Mesenchymal stem cell (in vitro differentiated cells and primary cell): ENCODE measurements around the gene VCAN.

Experiments
- DNase-seq: peaks from one replicate; pipeline ENCODE4 v3.0.0-alpha.2; 2013
- H2AFZ ChIP-seq: one replicate; pipeline ENCODE4 v1.6.1; 2013; ENCODE audit warnings: low read depth, mild to moderate bottlenecking, control low read depth, inconsistent platforms, low read length, moderate library complexity
- H2AK5ac ChIP-seq: 2 replicates; pipeline ENCODE4 v1.6.1; 2013; ENCODE audit warnings: low read length, moderate library complexity, mild to moderate bottlenecking, inconsistent platforms; ENCODE audit not compliant: severe bottlenecking
- H2BK120ac ChIP-seq: one replicate; pipeline ENCODE4 v1.6.1; 2013; ENCODE audit warnings: low read depth, mild to moderate bottlenecking, inconsistent platforms, low read length, moderate library complexity
- H2BK12ac ChIP-seq, 2 experiments: one replicate each; pipeline ENCODE4 v1.6.1; 2013; ENCODE audit warnings: inconsistent platforms in 2 of 2, low read length in 2 of 2, mild to moderate bottlenecking in 2 of 2, moderate library complexity in 2 of 2, control low read depth in 1 of 2
- H2BK15ac ChIP-seq: one replicate; pipeline ENCODE4 v1.6.1; 2013; ENCODE audit warnings: mild to moderate bottlenecking, low read depth, inconsistent platforms; ENCODE audit not compliant: poor library complexity, severe bottlenecking
- H2BK5ac ChIP-seq: 2 replicates; pipeline ENCODE4 v1.6.1; 2013; ENCODE audit warnings: low read depth, mild to moderate bottlenecking, low read length, control low read depth, inconsistent platforms; ENCODE audit not compliant: poor library complexity, severe bottlenecking
- H3K14ac ChIP-seq, 2 experiments: one replicate each; pipeline ENCODE4 v1.6.1; 2013; ENCODE audit warnings: inconsistent platforms in 2 of 2, low read length in 2 of 2, control low read depth in 1 of 2, mild to moderate bottlenecking in 1 of 2, moderate library complexity in 1 of 2
- H3K18ac ChIP-seq, 2 experiments: one replicate each; pipeline ENCODE4 v1.6.1; 2013; ENCODE audit warnings: inconsistent platforms in 2 of 2, low read length in 2 of 2, control low read depth in 1 of 2, low read depth in 1 of 2, mild to moderate bottlenecking in 1 of 2
- H3K23ac ChIP-seq, 2 experiments: one replicate each; pipeline ENCODE4 v1.6.1; 2013; ENCODE audit warnings: inconsistent platforms in 2 of 2, low read length in 2 of 2, mild to moderate bottlenecking in 2 of 2, moderate library complexity in 2 of 2, control low read depth in 1 of 2
- H3K27ac ChIP-seq: 2 replicates; pipeline ENCODE4 v1.5.1; 2013; ENCODE audit warnings: mild to moderate bottlenecking, moderate library complexity, low read length, control low read depth, inconsistent platforms; ENCODE audit not compliant: poor library complexity, severe bottlenecking
- H3K27me3 ChIP-seq, 2 experiments: 2 replicates each; pipeline versions ENCODE4 v1.6.1 to v1.7.0; 2013; ENCODE audit warnings: low read length in 2 of 2, mild to moderate bottlenecking in 2 of 2, moderate library complexity in 2 of 2, control low read depth in 1 of 2, inconsistent platforms in 1 of 2; ENCODE audit not compliant: control insufficient read depth in 1 of 2, insufficient read depth in 1 of 2
- H3K36me3 ChIP-seq, 2 experiments: 2 replicates each; pipeline versions ENCODE4 v1.6.1 to v1.7.0; 2013; ENCODE audit warnings: low read length in 2 of 2, control low read depth in 1 of 2, inconsistent platforms in 1 of 2, low read depth in 1 of 2, mild to moderate bottlenecking in 1 of 2; ENCODE audit not compliant: insufficient read depth in 2 of 2, control insufficient read depth in 1 of 2
- H3K4ac ChIP-seq, 2 experiments: one replicate each; pipeline ENCODE4 v1.6.1; 2013; ENCODE audit warnings: inconsistent platforms in 2 of 2, low read length in 2 of 2, mild to moderate bottlenecking in 2 of 2, moderate library complexity in 2 of 2, control low read depth in 1 of 2, low read depth in 1 of 2
- H3K4me1 ChIP-seq: 2 replicates; pipeline ENCODE4 v1.6.1; 2013; ENCODE audit warnings: low read depth, low read length, control low read depth; ENCODE audit not compliant: control insufficient read depth, insufficient read depth
- H3K4me2 ChIP-seq: 2 replicates; pipeline ENCODE4 v1.6.1; 2013; ENCODE audit warnings: low read length, mild to moderate bottlenecking, inconsistent platforms; ENCODE audit not compliant: poor library complexity, severe bottlenecking
- H3K4me3 ChIP-seq, 2 experiments: 2 replicates each; pipeline versions ENCODE4 v1.5.1 to v1.7.0; 2013; ENCODE audit warnings: low read length in 2 of 2, mild to moderate bottlenecking in 2 of 2, control low read depth in 1 of 2, low read depth in 1 of 2; ENCODE audit not compliant: insufficient read depth in 1 of 2
- H3K79me1 ChIP-seq: replicated peaks from 2 replicates; pipeline ENCODE4 v1.6.1; 2013; ENCODE audit warnings: mild to moderate bottlenecking, control low read depth, low read length, inconsistent platforms; ENCODE audit not compliant: poor library complexity, severe bottlenecking
- H3K9ac ChIP-seq: 2 replicates; pipeline ENCODE4 v1.7.0; 2013; ENCODE audit warnings: mild to moderate bottlenecking, low read length, moderate library complexity
- H3K9me3 ChIP-seq: 2 replicates; pipeline ENCODE4 v1.7.0; 2013; ENCODE audit warnings: mild to moderate bottlenecking, low read length; ENCODE audit not compliant: control insufficient read depth
- H4K8ac ChIP-seq: one replicate; pipeline ENCODE4 v1.6.1; 2013; ENCODE audit warnings: inconsistent platforms, mild to moderate bottlenecking, low read length, moderate library complexity
- H4K91ac ChIP-seq: one replicate; pipeline ENCODE4 v1.6.1; 2013; ENCODE audit warnings: mild to moderate bottlenecking, low read length, inconsistent platforms
- WGBS: methylation state at CpG from one replicate; pipeline ENCODE4 v1.1.7; 2013; ENCODE audit warnings: mixed read lengths; 5-methylcytosine and 5-hydroxymethylcytosine counted together

VCAN gene

GRCh38 chr5:83570916-83571315, 99.4 kb downstream of the VCAN start:
- no peak overlapping the region for H2BK12ac ChIP-seq
- H2BK120ac ChIP-seq: no peak overlapping the region
- no peak overlapping the region for H2BK5ac ChIP-seq
- peaks cover 7% of the 10 kb centered on the region for H3K79me1 ChIP-seq
- H2BK15ac ChIP-seq: no peak overlapping the region
- no peak overlapping the region for H3K4me3 ChIP-seq
- H3K36me3 ChIP-seq: peaks cover 6 to 79% of the 10 kb centered on the region in 2 experiments
- no peak overlapping the region for H4K8ac ChIP-seq
- no peak overlapping the region for H4K91ac ChIP-seq
- peak; percentile 30 for DNase-seq
- no peaks in the 10 kb centered on the region for H3K4me1 ChIP-seq
- H3K14ac ChIP-seq: no peak overlapping the region
- H2AFZ ChIP-seq: no peak overlapping the region
- no peak overlapping the region for H2AK5ac ChIP-seq
- no peak overlapping the region for H3K18ac ChIP-seq
- WGBS: no CpG with 5 or more reads among the region's 2 CpGs
- no peak overlapping the region for H3K4ac ChIP-seq
- no peak overlapping the region for H3K27ac ChIP-seq
- H3K4me2 ChIP-seq: no peak overlapping the region
- H3K23ac ChIP-seq: no peak overlapping the region
- H3K9ac ChIP-seq: no peak overlapping the region
- no peaks in the 10 kb centered on the region for H3K27me3 ChIP-seq
- no peaks in the 10 kb centered on the region for H3K9me3 ChIP-seq

GRCh38 chr5:83572271-83572670, 100.7 kb downstream of the VCAN start:
- Histone ChIP-seq H3K23ac (no peak overlapping the region), H3K18ac (no peak overlapping the region), H2BK15ac (no peak overlapping the region), H3K9me3 (peaks cover 5% of the 10 kb centered on the region), H3K4me2 (no peak overlapping the region), H2AFZ (no peak overlapping the region), H3K4ac (no peak overlapping the region), H3K4me1 (no peaks in the 10 kb centered on the region), H2BK5ac (no peak overlapping the region), H3K79me1 (peaks cover 8% of the 10 kb centered on the region), H3K36me3 (peaks cover 4 to 80% of the 10 kb centered on the region in 2 experiments), H2AK5ac (no peak overlapping the region), H3K27ac (no peak overlapping the region), H2BK12ac (no peak overlapping the region), H3K4me3 (no peak overlapping the region), H4K91ac (no peak overlapping the region), H3K27me3 (no peaks in the 10 kb centered on the region), H2BK120ac (no peak overlapping the region), H4K8ac (no peak overlapping the region), H3K9ac (no peak overlapping the region), H3K14ac (no peak overlapping the region)
- 90% methylated on average over 2 of the region's 5 CpGs for WGBS
- DNase-seq: no peak

GRCh38 chr5:83576341-83576740, 104.8 kb downstream of the VCAN start:
- H3K4ac ChIP-seq: no peak overlapping the region
- H3K18ac ChIP-seq: no peak overlapping the region
- no peak overlapping the region for H4K8ac ChIP-seq
- peaks cover 5% of the 10 kb centered on the region for H3K9me3 ChIP-seq
- H2AK5ac ChIP-seq: no peak overlapping the region
- H2BK5ac ChIP-seq: no peak overlapping the region
- H3K79me1 ChIP-seq: peaks cover 9% of the 10 kb centered on the region
- WGBS: 19% methylated on average over 2 of the region's 2 CpGs
- H3K4me2 ChIP-seq: no peak overlapping the region
- H3K27ac ChIP-seq: no peak overlapping the region
- H3K9ac ChIP-seq: no peak overlapping the region
- peaks cover 10 to 91% of the 10 kb centered on the region in 2 experiments for H3K36me3 ChIP-seq
- no peak overlapping the region for H4K91ac ChIP-seq
- no peak overlapping the region for H2BK15ac ChIP-seq
- no peak overlapping the region for H2AFZ ChIP-seq
- H3K27me3 ChIP-seq: no peaks in the 10 kb centered on the region
- no peak overlapping the region for H2BK120ac ChIP-seq
- H3K4me1 ChIP-seq: no peaks in the 10 kb centered on the region
- no peak overlapping the region for H3K14ac ChIP-seq
- H3K4me3 ChIP-seq: no peak overlapping the region
- H2BK12ac ChIP-seq: no peak overlapping the region
- H3K23ac ChIP-seq: no peak overlapping the region
- DNase-seq: peak; percentile 35

- Histone ChIP-seq H2BK15ac (no peak overlapping the region), H2BK120ac (no peak overlapping the region), H3K23ac (no peak overlapping the region), H3K4ac (no peak overlapping the region), H3K9ac (no peak overlapping the region), H3K18ac (no peak overlapping the region), H2AK5ac (no peak overlapping the region), H3K4me3 (no peak overlapping the region), H2BK12ac (no peak overlapping the region), H2BK5ac (no peak overlapping the region), H3K27me3 (no peaks in the 10 kb centered on the region), H2AFZ (no peak overlapping the region), H3K4me1 (no peaks in the 10 kb centered on the region), H3K36me3 (peaks cover 10 to 91% of the 10 kb centered on the region in 2 experiments), H4K91ac (no peak overlapping the region), H3K4me2 (no peak overlapping the region), H4K8ac (no peak overlapping the region), H3K14ac (no peak overlapping the region), H3K79me1 (peaks cover 9% of the 10 kb centered on the region), H3K9me3 (peaks cover 5% of the 10 kb centered on the region), H3K27ac (peak overlapping the region; percentile 45)
- DNase-seq: peak; percentile 30
- 44% methylated on average over 3 of the region's 4 CpGs for WGBS
These were observed 105.6 kb downstream of the VCAN start for GRCh38 chr5:83577036-83577636.
